NCI-H2171 treated with DMSO at 0.1 percent for 48 hours (cell line): Measurements from ENCODE around the gene PBX1.
"Not testable (repeated sequence)": the region's sequence is repeated elsewhere in the genome, so short reads cannot be mapped to it uniquely, and the experiment has no call there.

Experiments used
- DNase-seq: peaks from one replicate; lab custom pipeline; 2025; lab: John Stamatoyannopoulos, UW

PBX1 gene

GRCh38 chr1:164558461-164559341 is at the start of gene PBX1:
Gene PBX1 (plus strand): TSS chr1:164559184.
- DNase-seq, result peak; percentile 97

GRCh38 chr1:164510435-164510834 is 48.5 kb upstream of the PBX1 start:
- DNase-seq, result peak; percentile 2

DNA sequence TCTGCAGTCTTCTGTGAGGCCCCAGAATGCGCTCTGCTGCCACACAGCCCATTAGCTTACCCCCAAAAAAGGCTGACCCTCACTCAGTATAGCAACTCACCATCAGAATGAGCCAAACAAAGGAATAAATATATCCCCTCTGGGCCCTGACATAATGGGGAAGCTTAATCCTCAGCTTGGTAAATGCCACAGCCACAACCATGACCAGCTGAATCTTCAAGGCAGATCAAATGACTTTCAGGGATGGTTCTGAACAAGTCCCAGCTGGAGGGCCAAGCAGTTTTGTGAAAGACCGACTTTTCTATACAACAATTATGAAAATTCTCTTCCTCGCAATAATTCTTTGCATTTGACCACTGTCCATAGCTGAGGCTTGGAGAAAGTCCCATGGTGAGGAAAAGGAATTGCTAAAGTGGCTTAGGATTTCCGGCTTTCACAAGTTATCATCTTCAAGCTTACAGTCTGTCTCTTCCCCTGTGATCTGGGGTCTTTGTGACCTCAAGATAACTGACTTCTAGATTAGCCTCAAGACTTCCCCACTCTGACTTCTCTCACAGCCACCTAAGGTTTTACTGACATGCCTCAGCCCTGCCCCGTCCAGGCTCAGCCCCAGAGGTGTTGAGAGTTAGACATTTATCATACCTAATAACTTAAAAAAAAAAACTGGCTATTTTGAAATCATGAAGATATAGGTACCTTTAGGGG is 47.8 kb upstream of the PBX1 start:
- DNase-seq, result no peak

DNA sequence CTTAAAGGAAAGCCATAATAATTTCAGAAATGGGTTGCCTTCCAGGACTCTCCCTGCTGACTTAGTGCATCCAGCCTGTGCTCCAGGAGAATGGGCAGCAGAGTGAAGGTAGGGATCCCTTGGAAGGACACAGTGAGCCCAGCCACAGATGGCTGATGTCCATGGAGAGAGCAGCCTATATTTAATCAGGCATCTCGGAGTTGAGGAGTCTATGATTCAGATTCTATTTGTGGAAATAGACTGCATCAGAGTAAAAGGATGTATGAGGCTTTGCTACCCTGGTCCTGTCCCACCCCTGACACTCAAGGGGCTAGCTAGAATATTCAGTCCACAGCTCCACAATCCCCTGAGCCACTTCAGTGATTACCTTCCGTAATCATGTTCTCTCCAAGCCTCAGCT is 43.8 kb upstream of the PBX1 start:
- no peak for DNase-seq

DNA sequence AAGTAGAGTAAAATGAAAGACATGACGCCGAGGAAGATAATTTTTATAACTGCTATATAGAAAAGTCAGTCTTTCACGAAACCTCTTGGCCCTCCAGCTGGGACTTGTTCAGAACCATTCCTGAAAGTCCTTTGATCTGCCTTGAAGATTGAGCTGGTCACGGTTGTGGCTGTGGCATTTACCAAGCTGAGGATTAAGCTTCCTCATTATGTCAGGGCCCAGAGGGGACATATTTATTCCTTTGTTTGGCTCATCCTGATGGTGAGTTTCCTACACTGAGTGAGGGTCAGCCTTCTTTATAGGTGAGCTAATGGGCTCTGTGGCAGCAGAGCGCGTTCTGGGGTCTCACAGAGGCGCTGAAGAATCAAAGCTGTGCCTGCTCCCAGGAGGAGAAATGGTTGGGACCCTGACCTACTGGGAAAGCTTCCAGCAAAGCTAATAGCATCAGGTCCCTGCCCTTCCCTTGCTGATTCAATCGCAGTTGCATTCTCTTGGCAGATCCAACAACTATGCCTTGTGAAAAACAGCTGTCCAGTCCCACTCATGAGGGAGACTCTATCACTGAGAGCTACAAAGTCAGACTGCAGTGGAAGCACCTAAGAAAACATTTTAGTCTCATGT is 43.2 kb upstream of the PBX1 start:
- no peak for DNase-seq

DNA sequence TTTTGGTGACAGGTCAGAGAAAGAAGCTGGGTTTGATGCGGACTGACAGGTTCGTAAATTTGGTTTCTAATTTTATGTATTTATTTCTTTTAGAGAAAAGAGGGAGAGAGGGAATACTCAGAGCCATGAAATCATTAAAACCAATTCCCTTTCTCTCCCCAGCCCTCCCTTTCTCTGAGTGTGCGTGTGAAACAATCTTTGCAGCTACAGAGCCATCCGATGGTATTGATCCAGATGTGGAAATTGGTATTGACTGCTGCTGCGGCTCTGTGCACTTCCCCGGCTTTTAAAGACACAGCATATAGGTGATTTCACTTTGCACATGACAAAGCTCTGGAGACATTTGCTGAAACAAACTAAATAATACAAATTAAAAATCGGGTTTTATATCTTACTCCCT is 42.4 kb upstream of the PBX1 start:
- DNase-seq, result no peak

DNA sequence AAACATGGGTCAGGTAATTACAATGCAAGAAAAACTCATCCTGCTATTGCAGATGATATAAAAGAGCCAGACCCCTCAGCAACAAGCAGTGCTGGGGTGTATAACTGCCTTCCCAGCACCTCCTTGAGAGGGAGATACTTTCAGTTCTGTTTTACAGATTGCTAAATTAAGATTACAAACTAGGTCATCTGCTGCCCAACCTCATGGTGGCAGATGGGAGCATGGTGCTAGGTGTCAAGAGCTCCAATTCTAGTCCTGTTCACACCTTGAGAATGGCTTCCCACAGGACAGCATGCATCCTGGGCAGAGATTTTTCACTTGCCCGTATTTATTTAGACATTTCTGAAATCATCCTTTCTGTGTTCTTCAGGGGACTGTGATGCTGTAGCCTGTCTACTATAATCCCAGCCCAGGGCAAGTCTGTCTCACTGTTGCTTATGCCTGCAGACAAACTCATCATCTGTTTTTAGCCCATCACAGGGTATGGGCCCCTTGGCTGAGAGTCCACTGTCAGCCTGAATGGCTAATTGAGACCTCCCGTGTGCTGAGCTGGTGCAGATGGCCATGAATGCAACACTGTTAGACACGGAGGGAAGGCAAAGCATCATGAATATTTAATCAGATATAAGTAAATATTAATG is 40.2 kb upstream of the PBX1 start:
- DNase-seq, result peak; percentile 7

DNA sequence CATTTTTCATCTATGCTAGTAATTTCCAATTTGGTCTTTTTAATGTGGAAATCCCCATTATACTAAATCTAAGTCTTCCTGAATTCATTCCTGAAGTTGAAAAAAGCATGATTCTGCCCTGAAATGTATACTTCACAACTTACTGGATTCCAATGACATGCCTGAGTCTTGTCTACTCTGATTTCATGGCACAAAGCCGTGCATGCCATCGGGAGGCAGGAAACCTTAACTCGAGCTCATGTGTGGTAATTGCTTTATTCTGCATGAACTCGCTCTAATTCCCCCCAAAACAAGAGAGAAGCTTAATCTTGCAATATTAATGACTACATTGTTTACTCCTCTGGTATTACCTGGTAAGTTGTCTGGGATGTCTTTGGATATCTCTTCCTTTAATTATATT is 39.6 kb upstream of the PBX1 start:
- DNase-seq, result no peak

DNA sequence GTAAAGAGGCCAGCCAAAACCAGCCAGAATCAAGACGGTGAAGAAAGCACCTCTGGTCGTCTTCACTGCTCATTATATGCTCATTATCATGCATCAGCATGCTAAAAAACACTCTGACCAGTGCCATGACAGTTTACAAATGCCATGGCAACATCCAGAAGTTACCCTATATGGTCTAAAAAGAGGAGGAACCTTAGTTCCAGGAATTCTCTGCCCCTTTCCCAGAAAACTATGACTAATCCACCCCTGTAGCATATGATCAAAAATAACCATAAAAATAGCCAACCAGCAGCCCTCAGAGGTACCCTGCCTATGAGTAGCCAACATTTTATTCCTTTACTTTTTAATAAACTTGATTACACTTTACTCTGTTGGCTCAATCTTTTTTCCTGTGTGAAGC is 34.2 kb upstream of the PBX1 start:
- DNase-seq, result no peak

GRCh38 chr1:164534863-164535610 is 23.9 kb upstream of the PBX1 start:
- DNase-seq, result no peak

DNA sequence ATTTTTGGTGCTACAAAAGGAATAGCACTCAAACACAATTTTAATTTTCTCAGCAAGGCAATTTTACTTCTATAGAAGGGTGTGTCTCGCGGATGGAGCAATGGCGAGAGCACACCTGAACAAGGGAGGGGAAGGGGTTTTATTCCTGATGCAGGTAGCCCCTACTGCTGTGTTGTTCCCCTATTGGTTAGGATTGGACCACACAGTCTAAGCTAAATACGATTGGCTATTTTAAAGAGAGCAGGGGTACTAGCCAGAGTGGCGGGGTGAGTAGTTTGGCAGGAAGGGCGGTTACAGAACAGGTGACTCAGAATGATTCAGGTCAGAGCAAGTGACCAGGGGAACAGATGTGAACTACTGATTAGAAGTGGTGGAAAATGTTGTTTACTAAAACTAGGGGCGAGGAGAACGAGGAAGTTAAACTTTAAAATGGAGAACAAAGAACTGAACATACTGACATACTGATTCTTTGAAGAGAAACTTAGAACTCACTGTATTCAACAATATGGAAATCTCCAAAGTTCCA is 6.5 kb upstream of the PBX1 start:
- DNase-seq, result not testable (repeated sequence)

GRCh38 chr1:164557270-164557669 is 1.7 kb upstream of the PBX1 start:
- DNase-seq, result no peak

- DNase-seq, result peak; percentile 29
These were observed 513 bp downstream of the PBX1 start for GRCh38 chr1:164559342-164560051.

DNA sequence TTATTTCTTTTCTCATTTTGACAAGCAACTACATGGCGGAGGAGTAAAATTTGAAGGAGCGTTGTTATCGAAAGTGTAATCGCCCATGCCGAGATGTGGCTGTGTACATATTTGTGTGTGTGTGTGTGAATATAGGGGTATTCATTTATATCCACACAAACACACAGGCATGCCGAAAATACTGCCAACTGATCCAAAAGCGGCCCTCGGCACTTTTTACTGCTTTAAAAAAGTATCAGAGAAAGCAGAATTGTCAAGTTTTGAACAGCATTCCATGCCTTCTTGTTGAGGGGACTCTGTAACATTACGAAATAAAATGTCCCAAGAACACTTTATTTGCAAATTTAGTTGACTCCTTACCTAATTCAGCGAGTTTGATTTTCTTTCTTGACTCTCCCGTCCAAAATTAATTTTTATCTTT is 1.1 kb downstream of the PBX1 start:
- no peak for DNase-seq

GRCh38 chr1:164560556-164560955 is 1.6 kb downstream of the PBX1 start:
- DNase-seq, result no peak

DNA sequence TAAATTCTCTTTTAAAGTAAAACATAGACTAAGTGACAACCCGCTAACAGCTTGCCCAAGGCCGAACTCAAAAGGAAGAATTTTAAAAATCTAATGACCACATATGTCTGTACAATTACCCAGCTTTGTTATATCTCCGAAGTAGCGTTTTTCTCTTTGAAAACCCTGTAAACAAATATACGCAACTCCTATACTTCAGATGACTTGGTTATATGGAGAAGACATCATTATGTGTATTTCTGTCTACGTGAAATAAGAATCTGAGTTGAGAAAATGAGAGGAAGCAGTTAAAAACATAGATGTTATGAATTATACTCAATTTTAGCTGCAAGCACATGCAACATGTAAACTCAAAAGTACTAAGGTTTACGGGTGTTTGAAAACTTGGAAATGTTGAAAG is 2.0 kb downstream of the PBX1 start:
- no peak for DNase-seq

GRCh38 chr1:164561472-164561871 is 2.5 kb downstream of the PBX1 start:
- DNase-seq, result no peak

GRCh38 chr1:164562061-164562460 is 3.1 kb downstream of the PBX1 start:
- no peak for DNase-seq

DNA sequence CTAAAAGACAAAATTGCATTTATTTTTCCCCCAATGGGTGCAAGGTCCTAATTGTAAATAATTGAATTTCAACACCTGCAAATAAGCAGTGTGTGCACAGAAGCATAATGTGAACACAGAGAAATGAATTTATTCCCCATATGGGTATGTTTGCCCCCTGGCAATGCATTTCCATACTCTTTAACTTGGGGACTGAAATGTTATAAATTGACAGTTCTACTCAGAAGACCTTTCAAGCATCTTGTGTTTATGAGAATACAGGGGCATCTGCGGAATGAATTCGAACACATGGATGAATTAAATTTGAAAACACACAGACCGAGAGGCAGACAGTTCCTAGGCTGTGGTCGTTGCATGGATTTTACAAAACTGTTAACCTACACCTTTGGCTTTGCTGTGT is 3.5 kb downstream of the PBX1 start:
- no peak for DNase-seq

DNA sequence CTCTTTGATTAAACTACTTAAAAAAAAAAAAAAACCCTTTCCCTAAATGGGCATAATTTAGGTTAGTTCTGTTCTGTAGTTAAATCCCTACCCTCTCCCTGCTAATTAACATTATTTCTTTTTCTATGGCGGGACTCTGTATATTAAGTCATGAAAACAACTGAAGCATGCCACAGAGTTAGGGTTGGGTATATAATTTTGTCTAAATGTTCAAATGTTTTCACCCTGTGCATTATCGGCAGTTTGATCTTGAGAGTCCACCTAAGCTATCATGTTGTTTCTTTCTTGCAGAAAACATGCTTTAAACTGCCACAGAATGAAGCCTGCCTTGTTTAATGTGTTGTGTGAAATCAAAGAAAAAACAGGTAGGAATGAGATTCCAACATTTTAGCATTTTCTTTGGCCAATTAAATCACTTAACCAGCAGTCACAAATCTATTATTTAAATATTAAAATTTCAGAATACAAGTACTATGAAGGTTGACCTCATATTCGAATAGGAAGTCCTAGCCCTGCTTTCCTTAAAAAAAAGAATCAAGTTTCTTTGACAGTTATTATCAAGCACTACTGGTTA is 4.0 kb downstream of the PBX1 start:
- no peak for DNase-seq
